GM21786 (cell line): ENCODE results near the gene OSBP2.
"Not testable (repeated sequence)": the region's sequence is repeated elsewhere in the genome, so short reads cannot be mapped to it uniquely, and the experiment has no call there.

ENCODE experiments used
- ATAC-seq: cut with Tn5 transposase; IDR thresholded peaks from one replicate; pipeline ENCODE4 v1.9.1; 2021; ENCODE audit not compliant: unreplicated experiment

The OSBP2 gene

DNA sequence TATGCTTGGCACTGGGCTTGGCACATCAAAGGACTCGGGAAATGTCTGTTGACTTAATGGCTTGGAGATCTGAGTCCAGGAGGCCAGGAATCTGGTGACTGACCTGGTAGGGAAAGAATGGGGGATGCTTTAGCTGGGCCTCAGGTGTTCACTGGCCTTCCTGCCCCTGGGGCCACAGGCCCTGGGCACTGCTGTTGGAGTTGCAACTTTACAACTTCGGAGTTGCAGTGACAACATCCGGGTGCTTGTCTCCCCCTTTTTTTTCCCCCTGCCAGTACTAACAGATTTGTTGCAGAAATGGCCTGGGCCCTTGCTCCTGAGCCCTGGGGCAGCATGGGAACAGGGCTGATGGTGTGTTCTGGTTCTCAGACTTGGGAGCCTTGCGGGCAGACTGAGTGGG is 23.8 kb downstream of the OSBP2 start:
- no peak for ATAC-seq

DNA sequence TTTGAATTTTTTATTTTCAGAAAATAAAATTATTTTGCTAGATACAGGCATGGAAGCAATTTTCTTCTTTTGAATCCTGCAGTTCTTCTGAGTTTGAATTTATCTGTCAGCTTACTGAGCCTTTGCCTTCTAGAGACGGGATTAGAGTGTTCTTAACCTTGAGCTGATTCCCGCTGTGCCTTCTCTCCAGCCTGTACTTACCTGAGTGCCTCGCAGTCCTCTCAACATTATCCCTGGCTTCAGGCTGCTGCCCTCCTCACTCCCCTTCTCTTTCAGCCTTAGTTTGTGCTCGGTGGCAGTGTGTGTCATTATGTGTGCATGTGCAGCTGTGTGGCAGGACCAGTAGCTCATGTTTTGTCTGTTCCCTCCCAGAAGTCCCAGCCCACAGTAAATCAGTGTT is 24.3 kb downstream of the OSBP2 start:
- ATAC-seq = no peak

DNA sequence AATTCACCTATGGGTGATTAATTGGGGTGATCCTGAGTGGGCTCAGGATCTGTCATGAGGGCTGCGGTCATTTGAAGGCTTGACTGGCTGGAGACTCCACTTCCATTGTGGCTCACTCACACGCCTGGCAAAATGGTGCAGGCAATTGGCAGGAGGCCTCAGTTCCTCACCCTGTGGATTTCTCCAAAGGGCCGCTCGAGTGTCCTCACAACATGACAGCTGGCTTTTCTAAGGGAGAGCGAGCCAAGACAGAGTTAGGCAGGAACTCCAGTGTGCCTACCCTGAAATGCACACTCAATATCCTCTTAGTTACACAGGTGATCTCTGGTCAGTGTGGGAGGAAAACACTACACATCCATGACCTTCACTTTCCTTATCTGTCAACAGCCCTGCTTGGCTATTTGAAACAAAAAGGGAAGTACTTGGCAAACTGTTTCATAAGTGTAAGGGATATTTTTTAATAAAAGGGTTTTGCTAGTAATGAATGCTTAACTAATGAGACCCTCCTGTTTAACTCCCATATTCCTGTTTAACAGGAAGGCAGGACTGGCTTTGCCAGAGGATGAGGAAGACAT is 25.7 kb downstream of the OSBP2 start:
- no peak for ATAC-seq

DNA sequence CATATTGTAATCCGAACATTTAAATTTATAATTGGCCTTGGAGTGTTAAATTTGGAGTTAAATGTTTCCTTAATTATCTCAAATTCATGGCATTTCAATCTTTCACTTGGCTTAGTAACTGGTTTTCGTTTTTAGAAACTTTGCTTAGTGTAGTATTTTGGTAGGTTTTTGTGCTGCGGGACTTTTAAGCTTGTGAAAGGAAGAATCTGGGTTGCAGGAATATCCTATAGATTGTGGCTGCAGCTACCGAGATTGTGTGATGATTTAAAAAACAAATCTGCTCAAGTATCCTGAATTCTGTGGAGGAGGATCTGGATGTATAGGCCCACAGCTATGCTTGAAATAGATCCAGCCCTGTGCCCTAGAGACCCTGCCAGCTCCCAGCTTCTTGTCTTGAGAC is 27.1 kb downstream of the OSBP2 start:
- ATAC-seq = no peak

DNA sequence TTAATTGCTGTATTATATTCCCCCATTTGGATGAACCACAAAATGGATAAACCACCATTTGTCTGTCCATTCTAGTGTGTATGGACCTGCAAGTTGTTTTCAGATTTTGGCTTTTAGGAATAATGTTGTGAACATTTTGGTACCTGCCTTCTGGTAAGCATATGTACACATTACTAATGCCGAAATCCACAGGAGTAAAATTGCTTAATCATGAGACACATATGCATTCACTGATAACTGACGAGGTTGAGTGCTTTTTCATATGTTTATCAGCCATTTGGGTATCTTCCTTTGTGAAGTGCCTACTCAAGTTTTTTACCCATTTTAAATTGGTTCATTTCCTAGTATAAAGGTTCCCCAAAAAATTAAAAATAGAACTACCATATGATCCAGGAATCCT is 34.2 kb downstream of the OSBP2 start:
- ATAC-seq = no peak

DNA sequence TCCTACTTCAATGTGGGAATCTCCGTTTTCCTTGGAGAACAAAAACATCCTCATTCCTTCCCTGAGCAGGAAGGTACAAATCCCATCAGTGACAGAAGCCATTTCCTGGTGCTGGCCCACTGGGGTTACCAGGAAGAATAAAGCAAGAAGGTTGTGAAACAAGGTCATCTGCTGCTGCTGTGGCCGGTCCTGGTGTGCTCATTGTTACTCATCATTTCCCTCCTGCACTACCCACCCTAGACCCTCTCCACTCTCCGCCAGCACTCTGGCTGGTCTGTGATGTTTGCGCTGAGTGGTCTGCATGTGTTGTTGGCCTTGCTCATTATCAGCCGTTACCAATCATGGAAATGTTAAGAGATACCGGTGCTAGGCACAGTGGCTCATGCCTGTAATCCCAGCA is 37.0 kb downstream of the OSBP2 start:
- ATAC-seq = no peak

DNA sequence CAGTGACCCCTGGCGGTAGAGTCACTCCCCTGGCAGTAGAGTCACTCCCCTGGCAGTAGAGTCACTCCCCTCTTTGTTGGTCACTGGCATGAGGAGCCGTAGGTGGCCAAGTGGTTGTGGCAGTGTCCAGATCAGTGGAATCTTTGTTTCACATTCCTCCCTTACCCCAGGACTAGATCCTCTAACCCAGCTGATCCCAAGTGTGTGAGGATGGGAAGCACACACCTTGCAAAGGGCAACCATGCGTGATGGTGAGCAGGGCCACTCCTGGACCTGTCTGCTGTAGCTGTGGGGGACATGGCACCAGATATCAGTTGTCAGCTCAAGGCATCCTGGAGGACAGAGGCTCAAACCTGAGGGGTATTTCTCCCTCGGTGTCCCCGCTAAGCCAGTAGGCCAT is 37.8 kb downstream of the OSBP2 start:
- ATAC-seq = no peak

DNA sequence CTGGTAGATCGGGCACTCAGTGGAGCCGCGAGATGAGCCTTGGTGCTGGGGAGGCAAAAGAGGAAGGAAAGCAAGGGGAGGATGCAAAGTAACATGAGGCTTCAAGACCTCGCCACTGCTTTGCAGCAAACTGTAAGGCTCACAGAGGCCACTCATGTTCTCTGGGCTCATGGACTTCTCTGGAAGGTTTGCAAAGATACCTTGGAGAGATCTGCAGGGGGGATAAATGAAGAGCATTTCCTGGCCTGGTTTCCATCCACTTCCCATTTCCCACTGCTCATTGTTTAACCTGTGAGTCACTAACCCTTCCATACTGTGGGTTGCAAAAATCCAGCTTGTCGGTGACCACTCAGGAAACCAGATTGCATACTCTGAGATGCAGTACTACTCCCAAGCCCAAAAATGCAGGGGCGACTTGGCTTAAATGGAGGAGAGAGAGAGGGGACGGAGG is 38.5 kb downstream of the OSBP2 start:
- ATAC-seq = no peak

DNA sequence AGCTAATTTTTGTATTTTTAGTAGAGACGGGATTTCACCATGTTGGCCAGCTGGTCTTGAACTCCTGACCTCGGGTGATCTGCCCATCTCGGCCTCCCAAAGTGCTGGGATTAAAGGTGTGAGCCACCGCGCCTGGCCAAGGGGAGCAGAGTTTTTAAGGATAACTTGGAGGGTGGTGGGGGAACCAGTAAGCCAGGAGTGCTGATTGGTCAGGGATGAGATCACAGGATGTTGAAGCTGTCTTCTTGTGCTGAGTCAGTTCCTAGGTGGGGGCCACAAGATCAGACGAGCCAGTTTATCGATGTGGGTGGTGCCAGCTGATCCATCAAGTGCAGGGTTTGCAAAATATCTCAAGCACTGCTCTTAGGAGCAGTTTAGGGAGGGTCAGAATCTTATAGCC is 45.3 kb downstream of the OSBP2 start:
- not testable (repeated sequence) for ATAC-seq

DNA sequence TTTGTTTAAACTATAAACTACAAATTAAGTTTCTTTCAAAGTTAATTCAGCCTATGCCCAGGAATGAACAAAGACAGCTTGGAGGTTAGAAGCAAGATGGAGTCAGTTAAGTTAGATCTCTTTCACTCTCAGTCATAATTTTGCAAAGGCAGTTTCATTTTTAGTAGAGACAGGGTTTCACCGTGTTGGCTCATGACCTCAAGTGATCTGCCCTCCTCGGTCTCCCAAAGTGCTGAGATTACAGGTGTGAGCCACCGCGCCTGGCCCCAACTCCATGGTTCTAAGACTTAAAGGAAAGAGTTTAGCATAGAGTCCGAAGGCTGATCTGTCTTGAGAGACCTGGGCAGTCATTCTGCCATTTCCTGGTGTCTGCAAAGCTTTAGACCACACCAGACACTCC is 45.8 kb downstream of the OSBP2 start:
- not testable (repeated sequence) for ATAC-seq

DNA sequence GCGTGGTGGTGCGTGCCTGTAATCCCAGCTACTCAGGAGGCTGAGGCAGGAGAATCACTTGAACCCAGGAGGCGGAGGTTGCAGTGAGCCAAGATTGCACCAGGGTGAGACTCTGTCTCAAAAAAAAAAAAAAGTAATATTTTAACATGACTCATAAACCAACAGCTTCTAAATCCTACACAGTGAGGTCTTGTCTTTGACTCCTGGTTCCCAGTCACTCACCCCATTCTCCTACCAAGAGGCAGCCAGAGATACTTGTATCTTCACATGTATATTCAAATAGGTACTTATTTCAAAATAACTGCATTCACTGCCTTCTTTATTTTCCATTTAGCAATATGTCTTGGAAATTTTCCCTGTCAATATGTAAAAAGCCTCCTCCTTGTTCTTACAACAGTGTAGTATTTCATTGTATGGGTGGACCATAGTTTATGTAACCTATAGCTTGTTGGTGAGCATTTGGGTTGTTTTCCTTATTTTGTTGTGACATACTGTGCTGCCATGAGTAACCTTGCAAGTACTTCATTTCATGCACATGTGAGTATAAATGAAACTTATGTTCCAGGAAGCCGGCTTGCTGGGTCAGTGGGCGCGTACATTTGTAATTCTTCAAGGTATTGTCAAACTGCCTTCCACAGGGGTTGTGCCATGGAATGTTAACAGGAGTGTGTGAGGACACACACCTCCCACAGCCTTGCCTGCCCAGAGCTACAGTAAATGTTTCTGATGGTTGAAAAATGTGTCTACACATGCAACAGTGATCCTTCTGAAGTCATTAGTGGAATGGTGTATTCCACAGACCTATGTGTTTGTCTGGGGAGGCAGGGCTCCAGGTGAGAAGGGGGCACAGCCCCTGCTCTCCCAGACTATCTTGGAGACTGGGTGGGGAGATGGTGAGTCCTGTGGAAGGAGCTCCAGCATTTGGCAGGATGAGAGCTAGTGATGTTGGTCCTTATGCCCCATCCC is 47.9 kb downstream of the OSBP2 start:
- ATAC-seq = no peak

DNA sequence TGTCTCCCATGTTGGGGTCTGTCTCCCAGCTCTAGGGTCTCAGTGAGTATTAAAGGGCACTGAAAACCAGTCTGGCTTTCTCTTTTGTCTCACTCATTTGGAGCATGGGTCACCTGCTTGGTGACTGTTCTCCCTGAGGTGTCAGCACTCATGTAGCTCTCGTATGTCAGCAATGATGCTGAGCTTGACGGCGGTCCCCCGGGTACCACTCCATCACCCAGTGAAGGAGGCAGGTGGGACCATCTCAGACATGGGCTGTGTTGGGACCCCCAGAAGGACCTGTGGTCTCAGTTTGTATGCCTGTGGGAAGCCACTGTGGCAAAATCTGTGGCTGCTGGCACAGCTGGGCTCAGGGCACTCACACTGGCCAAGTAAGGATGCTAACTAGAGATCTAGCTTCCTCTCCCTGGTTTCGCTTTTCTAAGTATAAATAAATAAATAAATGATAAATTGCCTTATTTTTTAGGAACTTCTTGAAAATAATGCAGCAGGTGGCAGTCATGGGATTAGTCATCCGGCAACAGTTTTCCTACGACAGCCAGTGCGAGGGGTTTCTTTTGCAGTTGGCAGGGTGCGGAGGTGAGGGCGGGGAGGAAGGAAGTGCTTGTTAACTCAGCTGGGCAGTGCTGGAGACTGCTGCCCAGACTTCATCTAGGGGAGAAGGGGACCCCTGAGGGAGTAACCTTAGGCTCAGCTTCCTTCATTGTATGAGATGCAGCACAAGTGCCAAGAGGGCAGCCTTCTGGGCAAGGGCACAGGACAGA is 48.8 kb downstream of the OSBP2 start:
- ATAC-seq = no peak

DNA sequence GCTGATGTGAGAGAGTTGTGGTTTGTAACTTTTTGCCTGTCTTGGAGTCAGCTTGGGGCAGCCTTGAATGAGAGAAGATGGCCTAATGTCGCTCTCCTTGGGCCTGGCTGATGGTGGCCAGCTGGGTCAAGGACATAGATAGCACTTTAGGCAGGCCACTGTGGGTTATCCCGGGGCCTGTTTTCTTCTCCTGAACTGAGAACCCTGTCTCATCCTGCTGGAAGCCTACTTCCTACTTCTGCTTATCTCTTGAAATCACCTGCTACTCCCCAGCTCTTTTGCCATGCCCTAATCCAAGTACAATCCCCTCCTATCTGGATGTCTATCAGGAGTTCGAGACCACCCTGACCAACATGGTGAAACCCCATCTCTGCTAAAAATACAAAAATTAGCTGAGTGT is 49.5 kb downstream of the OSBP2 start:
- no peak for ATAC-seq

DNA sequence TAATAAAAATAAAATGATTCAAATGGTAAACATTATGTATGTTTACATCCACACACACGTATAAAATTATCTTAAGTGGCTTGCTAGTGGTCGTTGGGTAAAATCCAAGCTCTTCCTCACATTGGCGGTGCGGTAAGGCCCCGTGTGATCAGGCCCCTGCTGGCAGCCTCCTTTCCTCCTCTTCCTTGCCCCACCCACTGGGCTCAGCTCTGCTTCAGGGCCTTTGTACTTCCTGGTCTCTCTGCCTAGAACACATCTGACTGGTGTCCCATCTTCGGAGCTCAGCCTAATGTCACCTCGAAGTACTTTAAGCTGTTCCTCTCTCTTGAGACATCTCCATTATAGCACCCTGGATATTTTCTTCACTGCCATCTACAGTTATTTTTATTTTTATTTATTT is 52.8 kb downstream of the OSBP2 start:
- no peak for ATAC-seq

DNA sequence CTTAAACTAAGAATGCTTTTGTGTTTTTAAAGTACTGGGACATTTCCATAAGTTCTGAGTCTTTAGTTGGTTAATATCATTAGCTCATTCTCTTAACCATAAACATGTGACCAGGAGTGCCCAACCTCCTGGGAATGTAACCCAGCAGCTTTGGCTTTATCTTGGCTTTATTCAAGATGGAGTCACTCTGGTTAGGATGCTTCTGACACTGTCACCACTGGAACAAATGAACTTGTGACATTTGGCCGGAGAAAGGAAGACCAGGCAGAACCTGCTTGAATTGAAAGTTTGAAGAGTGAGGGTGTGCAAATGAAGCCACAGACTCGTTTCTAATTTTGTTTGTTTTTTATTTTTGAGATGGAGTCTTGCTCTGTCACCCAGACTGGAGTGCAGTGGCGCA is 54.6 kb downstream of the OSBP2 start:
- ATAC-seq = no peak

DNA sequence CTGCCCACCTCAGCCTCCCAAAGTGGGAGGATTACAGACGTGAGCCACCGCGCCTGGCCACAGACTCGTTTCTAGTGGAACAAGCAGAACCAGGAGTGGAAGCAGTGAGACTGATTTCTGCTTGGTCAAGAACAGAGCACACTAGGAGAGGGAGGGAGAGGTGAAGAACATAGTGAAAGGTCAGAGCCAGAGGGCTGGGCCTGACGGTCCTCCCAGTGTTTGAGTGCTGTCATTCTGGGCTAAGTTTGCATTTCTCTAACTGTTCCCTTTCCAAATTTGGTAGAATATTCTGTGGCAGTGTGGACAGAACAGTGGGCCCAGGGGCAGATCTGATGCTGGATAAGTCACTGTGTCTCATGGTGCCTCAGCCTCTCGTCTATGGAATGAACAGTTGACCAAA is 55.2 kb downstream of the OSBP2 start:
- ATAC-seq = no peak

DNA sequence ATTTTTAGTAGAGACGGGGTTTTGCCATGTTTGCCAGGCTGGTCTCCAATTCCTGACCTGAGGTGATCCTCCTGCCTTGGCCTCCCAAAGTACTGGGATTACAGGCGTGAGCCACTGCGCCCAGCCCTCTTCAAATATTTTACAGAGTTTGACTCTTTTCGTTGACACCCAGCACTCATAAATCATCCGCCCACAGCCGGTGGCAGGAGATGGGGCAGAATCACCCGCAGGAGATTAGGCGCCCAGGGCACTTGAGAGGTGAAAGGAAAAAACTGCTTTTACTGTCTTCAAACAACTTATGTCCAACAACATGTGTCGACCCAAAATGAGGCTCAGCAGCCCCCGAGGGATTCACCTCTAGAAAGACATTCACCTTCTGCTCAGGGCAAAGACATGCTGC is 56.9 kb downstream of the OSBP2 start:
- ATAC-seq = no peak

DNA sequence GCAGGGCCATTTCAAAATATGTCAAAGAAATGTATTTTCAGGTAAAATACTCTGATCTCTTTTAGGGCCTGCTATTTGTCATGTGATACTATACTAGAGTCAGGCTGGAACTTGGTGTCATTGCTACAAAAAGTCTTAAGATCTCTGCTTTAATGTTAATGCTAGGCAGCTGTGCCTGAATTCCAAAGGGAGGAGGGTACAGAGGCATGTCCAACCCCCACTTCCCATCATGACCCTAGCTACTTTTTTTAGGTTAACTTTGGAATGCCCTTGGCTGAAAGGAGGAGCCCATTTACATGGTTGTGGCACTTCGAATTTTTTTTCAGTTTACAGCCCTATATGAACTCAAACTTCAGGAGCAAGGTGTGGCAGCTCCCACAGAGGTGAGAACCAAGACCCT is 58.1 kb downstream of the OSBP2 start:
- no peak for ATAC-seq

DNA sequence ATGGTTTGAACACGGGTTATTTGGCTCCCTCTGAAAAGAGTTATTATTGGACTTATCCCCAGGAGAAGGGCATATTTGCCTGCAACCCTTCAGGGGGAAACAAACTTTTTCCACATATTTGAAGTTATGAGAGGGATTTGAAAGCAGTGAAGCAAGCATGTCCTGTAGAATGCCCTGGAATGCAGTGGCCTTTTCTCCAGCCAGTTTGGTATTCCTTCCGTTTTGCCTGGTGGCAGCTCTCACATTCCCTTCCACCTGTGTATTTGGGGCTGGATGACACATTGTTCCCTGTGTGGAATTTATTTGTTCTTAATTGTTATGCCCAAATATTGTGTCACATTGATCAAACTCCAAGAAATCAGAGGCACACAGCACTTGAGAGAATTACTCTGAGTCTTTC is 59.0 kb downstream of the OSBP2 start:
- no peak for ATAC-seq

DNA sequence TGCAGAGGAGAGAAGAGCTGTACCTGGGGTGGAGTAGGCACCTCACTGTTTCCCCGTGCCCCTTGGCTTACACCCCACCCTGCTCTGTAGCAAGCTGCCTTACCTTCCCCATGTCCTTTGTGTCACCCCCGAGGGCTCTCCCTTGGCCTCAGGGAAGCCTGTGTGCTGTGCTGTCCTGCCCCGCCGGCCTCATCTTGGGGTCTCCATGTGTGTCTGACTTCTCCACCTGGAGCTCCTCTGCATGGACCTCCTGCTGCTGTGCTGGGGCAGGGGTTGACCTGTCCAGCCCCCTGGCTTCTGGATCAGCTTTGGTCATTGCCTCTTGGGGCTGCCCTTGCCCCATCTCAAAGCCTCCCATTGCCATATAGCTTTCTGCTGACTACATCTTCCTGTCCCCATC is 59.8 kb downstream of the OSBP2 start:
- no peak for ATAC-seq

DNA sequence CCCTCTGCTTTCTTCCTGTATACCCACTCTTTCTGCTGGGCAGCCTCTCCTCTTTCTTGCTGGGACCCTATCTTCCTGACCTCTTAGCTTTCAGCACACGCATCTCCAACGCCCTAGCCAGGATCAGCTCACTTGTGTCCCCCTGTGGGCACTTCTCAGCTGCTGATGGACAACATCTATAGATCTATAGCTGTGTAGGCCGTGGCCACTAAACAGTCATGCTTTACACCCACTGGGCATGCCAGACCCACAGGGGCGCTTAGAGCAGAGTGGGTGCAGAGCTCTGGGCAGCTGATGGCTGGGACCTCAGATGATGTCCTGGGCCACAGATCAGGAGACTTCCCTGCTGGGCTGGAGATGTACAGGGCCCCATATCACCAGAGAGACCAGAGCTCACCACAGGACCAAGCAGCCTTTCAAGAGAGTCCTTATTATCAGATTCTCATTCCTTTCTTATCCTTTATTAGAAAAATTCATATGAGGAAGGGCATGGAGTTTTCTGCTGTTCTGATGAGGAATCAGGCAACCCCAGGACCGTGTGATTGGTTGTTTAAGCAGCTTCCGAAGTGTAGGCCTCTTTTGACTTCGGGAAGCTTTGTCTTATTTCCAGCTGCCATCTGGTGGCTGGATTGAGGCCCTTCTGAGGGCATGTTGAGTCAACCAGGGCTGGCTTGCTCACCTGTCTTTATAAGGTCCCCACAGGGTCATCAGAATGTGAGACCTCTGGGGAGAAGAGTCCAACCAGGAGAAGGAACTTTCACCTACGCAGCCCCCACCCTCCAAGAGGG is 60.5 kb downstream of the OSBP2 start:
- ATAC-seq = no peak
